Transverse colon (tissue), 4 donors: ENCODE measurements around the gene HNRNPL. TPM values are rescaled to one million over a fixed set of nuclear protein-coding genes. Genes with fewer than 3 reads are reported as not detected.
"Not testable (repeated sequence)": the region's sequence is repeated elsewhere in the genome, so short reads cannot be mapped to it uniquely, and the experiment has no call there.

Experiments
- DNase-seq: peaks from one replicate; pipeline ENCODE4 v3.0.0-alpha.2; 2019
- H3K27ac ChIP-seq, 4 donors: fragments of 200-600 bp; sonication (generic); 2 replicates each; pipeline ENCODE4 v1.5.1; 2016 to 2018; ENCODE audit warnings: inconsistent platforms in 4 of 4
- H3K27me3 ChIP-seq: fragments of 200-600 bp; sonication (generic); 2 replicates; pipeline ENCODE4 v1.5.1; 2017; ENCODE audit warnings: inconsistent platforms
- H3K36me3 ChIP-seq, 4 donors: fragments of 200-600 bp; sonication (generic); 2 replicates each; pipeline ENCODE4 v1.5.1; 2017 to 2019; ENCODE audit warnings: inconsistent platforms in 4 of 4
- H3K4me1 ChIP-seq, 4 donors: fragments of 200-600 bp; sonication (generic); 2 replicates each; pipeline ENCODE4 v1.5.1; 2017 to 2020; ENCODE audit warnings: inconsistent platforms in 4 of 4
- H3K4me3 ChIP-seq, 4 donors: fragments of 200-600 bp; sonication (generic); 1 replicate in 1 of 4; 2 replicates in 3 of 4; pipeline versions ENCODE4 v1.5.1 to v1.6.1; 2017 to 2019; ENCODE audit warnings: inconsistent platforms in 4 of 4
- H3K9me3 ChIP-seq, 2 donors: fragments of 200-600 bp; sonication (generic); 2 replicates each; pipeline ENCODE4 v1.5.1; 2017 to 2019; ENCODE audit warnings: inconsistent platforms in 2 of 2
- EP300 ChIP-seq: sonication (generic); formaldehyde crosslinking; IDR thresholded peaks from one replicate; pipeline ENCODE4 v1.6.1; 2017; ENCODE audit warnings: antibody characterized with exemption, low read depth
- POLR2A ChIP-seq: fragments of 450-650 bp; IDR thresholded peaks from one replicate; pipeline ENCODE4 v1.6.1; 2016; ENCODE audit warnings: antibody characterized with exemption, mild to moderate bottlenecking, moderate library complexity
- POLR2AphosphoS5 ChIP-seq, 3 donors: sonication (generic); formaldehyde crosslinking; IDR thresholded peaks; one replicate each; pipeline ENCODE4 v1.6.1; 2016; ENCODE audit warnings: antibody characterized with exemption in 3 of 3
- WGBS, 2 donors: methylation state at CpG; one replicate each; pipeline ENCODE4 v1.1.5; 2018; ENCODE audit warnings: low coverage in 1 of 2; 5-methylcytosine and 5-hydroxymethylcytosine counted together
- in situ Hi-C, 4 donors: fragments of 200-750 bp; cut with MboI; loops; one replicate each; pipeline versions ENCODE4 v1.15.0 to v1.15.1; 2017; ENCODE audit warnings: low sequenced_read_pairs in 3 of 4, low pct_ligation_motif_present in 1 of 4, low pct_unique_long_range_greater_than_20kb in 1 of 4
- intact Hi-C: fragments of 100-400 bp; cut with DNase I; formaldehyde crosslinking; loops from one replicate; pipeline ENCODE4 v1.15.1; 2023; ENCODE audit warnings: low total_unique reads
- total RNA-seq, 4 donors: library from RNA; depleted of rRNA; stranded (reverse); fragments of >200 nt; gene quantifications; one replicate each; pipeline ENCODE4 v1.1.0, GENCODE V29; 2016
- TF ChIP-seq, protein P1 (sequence below), 5 experiments: fragments of 200-600 bp in 3 of 5; fragments of 450-650 bp in 2 of 5; sonication (generic) in 3 of 5; IDR thresholded peaks; 1 replicate in 2 of 5; 2 replicates in 3 of 5; pipeline ENCODE4 v1.5.1; 2016 to 2017; ENCODE audit warnings: antibody characterized with exemption in 5 of 5, inconsistent platforms in 3 of 5, mild to moderate bottlenecking in 2 of 5, moderate library complexity in 1 of 5

HNRNPL gene
- total RNA-seq, 4 donors from 2014 or later = 139 to 200 (median 174) TPM

DNA sequence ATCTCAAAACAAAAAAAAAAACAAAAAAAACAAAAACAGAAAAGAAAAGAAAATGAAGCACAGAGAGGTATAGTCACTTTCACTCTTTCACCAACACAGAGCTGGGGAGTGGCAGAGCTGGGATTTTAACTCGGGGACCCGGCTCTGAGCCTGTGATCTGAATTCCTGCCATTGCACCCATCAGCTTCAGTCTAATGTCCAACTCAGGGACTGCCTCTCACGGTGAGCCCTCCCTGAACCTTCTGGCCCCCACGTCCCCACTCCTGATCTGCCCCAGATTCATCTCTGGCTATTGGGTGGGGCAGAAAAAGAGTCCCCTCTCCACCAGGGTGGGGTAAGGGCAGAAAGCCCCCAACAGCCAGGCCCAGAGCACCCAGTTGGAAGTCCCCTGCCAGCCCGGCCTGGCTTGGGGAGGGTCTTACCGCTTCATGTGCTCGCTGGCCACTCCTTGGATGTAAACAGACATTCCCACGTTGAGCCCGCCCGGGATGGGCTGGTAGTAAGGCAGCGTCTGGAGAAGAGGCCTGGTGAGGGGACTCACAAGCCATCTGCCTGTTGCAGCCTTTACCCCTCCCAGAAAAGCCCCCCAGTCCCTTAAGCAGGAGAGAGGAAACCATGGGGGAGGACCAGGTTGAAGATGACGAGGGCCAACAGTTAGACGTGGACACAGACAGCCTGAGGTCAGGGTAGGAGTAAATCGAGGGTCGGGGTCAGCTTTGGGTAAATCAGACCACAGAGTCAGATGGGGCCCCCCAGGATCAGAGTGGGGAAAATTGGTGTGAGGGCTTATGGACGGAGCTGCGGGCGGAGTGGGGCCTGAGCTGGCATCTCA lies 37.6 kb downstream of the HNRNPL start:
- DNase-seq = no peak
- in situ Hi-C loops = no loop called here
- TF ChIP-seq, protein P1, sequence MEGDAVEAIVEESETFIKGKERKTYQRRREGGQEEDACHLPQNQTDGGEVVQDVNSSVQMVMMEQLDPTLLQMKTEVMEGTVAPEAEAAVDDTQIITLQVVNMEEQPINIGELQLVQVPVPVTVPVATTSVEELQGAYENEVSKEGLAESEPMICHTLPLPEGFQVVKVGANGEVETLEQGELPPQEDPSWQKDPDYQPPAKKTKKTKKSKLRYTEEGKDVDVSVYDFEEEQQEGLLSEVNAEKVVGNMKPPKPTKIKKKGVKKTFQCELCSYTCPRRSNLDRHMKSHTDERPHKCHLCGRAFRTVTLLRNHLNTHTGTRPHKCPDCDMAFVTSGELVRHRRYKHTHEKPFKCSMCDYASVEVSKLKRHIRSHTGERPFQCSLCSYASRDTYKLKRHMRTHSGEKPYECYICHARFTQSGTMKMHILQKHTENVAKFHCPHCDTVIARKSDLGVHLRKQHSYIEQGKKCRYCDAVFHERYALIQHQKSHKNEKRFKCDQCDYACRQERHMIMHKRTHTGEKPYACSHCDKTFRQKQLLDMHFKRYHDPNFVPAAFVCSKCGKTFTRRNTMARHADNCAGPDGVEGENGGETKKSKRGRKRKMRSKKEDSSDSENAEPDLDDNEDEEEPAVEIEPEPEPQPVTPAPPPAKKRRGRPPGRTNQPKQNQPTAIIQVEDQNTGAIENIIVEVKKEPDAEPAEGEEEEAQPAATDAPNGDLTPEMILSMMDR (IDR thresholded peaks at IDR 0.05) = no peak
- TF ChIP-seq POLR2A (no peak), EP300 (no peak)
- Histone ChIP-seq H3K4me1 (peaks cover 0 to 37% (median 31%) of the 10 kb centered on the region in 4 donors), H3K27ac (peak overlapping the region; percentile 90 to 94 (median 92)), H3K36me3 (peaks cover 0 to 16% (median 4%) of the 10 kb centered on the region in 4 donors), H3K9me3 (no peaks in the 10 kb centered on the region), H3K27me3 (no peaks in the 10 kb centered on the region), H3K4me3 (peak overlapping the region; percentile 38 to 65 (median 58))
- intact Hi-C loops = no loop called here
- WGBS, 2 donors = 46% methylated on average over 18 of the region's 18 CpGs; no CpG with 5 or more reads in 1 of the 2 donors

DNA sequence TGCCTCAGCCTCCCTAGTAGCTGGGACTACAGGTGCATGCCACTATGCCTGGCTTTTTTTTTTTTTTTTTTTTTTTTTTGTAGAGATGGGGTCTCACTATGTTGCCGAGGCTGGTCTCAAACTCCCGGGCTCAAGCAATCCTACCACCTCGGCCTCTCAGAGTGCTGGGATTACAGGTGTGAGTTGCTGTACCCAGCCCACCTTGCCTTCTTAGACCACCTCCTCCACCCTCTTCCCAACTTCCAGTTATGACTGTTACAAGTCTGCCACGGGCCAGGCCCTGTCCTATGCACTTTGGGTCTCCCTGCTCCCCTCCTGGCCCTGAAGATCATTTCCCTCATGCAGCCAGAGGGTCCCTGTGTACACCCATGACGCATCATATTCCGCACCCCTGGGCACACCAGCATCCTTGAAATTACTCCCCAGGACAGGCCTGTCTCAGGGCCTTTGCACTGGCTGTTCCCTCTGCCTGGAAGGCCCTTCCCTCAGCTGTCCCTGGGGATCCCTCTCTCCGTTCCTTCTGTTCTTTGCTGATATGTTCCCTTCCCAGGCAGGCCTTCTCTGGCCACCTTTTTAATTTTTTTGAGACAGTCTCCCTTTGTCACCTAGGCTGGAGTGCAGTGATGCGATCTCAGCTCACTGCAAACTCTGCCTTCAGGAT lies 40.1 kb downstream of the HNRNPL start:
- H3K4me1 ChIP-seq = peaks cover 0 to 21% (median 12%) of the 10 kb centered on the region in 4 donors
- in situ Hi-C loops = no loop called here
- WGBS, 2 donors = 85 to 90% methylated on average over 5 to 7 of the region's 8 CpGs
- no peaks in the 10 kb centered on the region for H3K9me3 ChIP-seq
- peak overlapping the region in 3 of 4 donors; percentile 7 to 63 (median 54) for H3K4me3 ChIP-seq
- no peaks in the 10 kb centered on the region for H3K27me3 ChIP-seq
- peaks cover 0 to 17% (median 6%) of the 10 kb centered on the region in 4 donors for H3K36me3 ChIP-seq
- no peak for DNase-seq
- H3K27ac ChIP-seq = peak overlapping the region; percentile 14 to 94 (median 92)
- intact Hi-C loops = no loop called here
- TF ChIP-seq POLR2A = peak; percentile 17
- TF ChIP-seq EP300 = no peak
- peak in 1 of 3 donors; percentile 77 for TF ChIP-seq POLR2AphosphoS5 (IDR thresholded peaks at IDR 0.05)

DNA sequence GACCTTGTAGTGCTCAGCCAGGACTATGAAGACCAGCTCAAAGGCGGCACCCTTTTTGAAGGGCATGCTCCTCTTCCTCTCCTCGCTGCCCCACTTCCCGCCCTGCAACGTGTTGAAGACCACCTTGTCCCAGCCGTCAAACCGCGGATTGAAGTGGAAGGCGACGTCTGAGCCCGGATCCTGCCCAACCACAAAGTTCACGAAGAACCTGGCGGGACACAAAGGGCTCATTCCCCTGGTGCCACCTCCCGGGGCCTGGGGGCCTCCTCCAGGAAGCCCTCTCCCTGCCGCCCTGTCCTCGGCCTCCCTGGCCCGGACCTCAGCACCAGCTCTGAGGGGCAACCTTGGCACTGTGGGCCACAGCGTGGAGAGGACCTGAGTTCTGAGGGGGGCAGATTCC lies 41.0 kb downstream of the HNRNPL start:
- peak overlapping the region in 2 of 4 donors; percentile 92 to 94 for H3K27ac ChIP-seq

DNA sequence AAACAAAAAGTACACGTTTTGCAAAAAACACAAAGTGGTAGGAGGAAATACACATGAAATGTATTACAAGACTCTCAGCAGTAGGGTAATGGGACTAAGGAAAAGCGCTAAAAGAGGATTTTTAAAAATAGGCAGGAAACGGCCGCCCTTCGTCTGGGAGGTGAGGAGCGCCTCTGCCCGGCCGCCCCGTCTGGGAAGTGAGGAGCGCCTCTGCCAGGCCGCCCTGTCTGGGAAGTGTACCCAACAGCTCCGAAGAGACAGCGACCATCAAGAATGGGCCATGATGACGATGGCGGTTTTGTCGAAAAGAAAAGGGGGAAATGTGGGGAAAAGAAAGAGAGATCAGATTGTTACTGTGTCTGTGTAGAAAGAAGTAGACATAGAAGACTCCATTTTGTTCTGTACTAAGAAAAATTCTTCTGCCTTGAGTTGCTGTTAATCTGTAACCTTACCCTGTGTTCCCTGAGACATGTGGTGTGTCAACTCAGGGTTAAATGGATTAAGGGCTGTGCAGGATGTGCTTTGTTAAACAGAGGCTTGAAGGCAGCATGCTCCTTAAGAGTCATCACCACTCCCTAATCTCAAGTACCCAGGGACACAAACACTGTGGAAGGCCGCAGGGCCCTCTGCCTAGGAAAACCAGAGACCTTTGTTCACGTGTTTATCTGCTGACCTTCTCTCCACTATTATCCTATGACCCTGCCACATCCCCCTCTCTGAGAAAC lies 42.2 kb downstream of the HNRNPL start:
- peak in 1 of 3 donors; percentile 58 for TF ChIP-seq POLR2AphosphoS5 (IDR thresholded peaks at IDR 0.05)
- Histone ChIP-seq H3K27ac (peak overlapping the region in 3 of 4 donors; percentile 49 to 94 (median 56)), H3K36me3 (peaks cover 0 to 36% (median 9%) of the 10 kb centered on the region in 4 donors)
- intact Hi-C loops, H3K27me3 ChIP-seq, DNase-seq, H3K9me3 ChIP-seq, H3K4me1 ChIP-seq, H3K4me3 ChIP-seq, in situ Hi-C loops: not testable (repeated sequence)
- 51 to 83% methylated on average over 3 to 18 of the region's 18 CpGs for WGBS, 2 donors

More for the DNA sequence above, 41.0 kb downstream of the HNRNPL start:
- H3K4me3 ChIP-seq = no peak overlapping the region
- in situ Hi-C loops (no loop called here), intact Hi-C loops (no loop called here)
- H3K36me3 ChIP-seq = peaks cover 0 to 27% (median 8%) of the 10 kb centered on the region in 4 donors
- H3K9me3 ChIP-seq = no peaks in the 10 kb centered on the region
- no peak for DNase-seq
- H3K27me3 ChIP-seq = no peaks in the 10 kb centered on the region
- TF ChIP-seq POLR2AphosphoS5 (IDR thresholded peaks at IDR 0.05) (peak in 1 of 3 donors; percentile 82), POLR2A (no peak)
- WGBS, 2 donors = 92% methylated on average over 17 of the region's 17 CpGs; no CpG with 5 or more reads in 1 of the 2 donors
- peaks cover 0 to 11% (median 4%) of the 10 kb centered on the region in 4 donors for H3K4me1 ChIP-seq

DNA sequence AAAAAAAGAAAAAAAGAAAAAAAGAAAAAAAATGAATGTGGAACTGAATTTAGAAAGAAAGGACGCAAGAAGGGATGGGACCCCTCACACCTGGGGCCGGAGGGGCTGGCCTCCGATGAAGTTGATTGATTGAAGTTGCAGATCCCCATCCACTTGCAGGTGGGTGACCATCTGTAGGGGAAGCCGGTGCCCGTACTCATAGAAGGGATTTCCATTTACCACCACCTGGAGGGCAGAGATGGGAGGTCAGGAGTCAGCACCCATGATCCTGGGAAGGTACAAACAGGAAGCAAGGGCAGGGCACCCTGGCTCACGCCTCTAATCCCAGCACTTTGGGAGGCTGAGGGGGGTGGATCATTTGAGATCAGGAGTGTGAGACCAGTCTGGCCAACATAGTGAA lies 43.4 kb downstream of the HNRNPL start:
- WGBS, 2 donors = 86 to 92% methylated on average over 6 of the region's 6 CpGs
- H3K4me1 ChIP-seq = peaks cover 0 to 6% (median 3%) of the 10 kb centered on the region in 4 donors
- in situ Hi-C loops (no loop called here), intact Hi-C loops (no loop called here)
- TF ChIP-seq EP300 = no peak
- TF ChIP-seq POLR2AphosphoS5 (IDR thresholded peaks at IDR 0.05) = peak in 1 of 3 donors; percentile 49
- DNase-seq = no peak
- peaks cover 0 to 47% (median 11%) of the 10 kb centered on the region in 4 donors for H3K36me3 ChIP-seq
- H3K9me3 ChIP-seq = no peaks in the 10 kb centered on the region
- no peak overlapping the region for H3K4me3 ChIP-seq
- H3K27me3 ChIP-seq = no peaks in the 10 kb centered on the region
- H3K27ac ChIP-seq = peak overlapping the region in 2 of 4 donors; percentile 23 to 94
